ENCODE results near the gene ATG7.

DNA sequence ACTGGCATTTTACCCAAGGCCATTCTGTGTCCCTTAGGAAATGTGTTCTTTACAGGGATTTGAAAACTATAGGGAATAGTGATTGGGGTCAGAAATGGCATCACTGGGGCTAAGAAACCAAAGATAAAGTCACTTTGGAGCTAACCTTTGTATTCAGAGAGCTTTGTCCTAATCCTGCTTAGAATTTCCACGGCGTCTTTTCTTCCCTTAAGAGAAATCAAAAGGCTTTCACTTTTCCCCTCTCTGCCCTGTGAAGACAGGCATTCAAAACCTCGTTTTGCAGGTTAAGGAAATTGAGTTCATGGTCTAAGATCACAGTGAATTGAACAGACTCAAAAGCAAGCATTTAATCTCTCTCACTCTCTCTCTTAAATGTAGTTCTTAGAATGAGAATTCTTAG, 189.0 kb downstream of the ATG7 start:
- TF ChIP-seq, protein P1, sequence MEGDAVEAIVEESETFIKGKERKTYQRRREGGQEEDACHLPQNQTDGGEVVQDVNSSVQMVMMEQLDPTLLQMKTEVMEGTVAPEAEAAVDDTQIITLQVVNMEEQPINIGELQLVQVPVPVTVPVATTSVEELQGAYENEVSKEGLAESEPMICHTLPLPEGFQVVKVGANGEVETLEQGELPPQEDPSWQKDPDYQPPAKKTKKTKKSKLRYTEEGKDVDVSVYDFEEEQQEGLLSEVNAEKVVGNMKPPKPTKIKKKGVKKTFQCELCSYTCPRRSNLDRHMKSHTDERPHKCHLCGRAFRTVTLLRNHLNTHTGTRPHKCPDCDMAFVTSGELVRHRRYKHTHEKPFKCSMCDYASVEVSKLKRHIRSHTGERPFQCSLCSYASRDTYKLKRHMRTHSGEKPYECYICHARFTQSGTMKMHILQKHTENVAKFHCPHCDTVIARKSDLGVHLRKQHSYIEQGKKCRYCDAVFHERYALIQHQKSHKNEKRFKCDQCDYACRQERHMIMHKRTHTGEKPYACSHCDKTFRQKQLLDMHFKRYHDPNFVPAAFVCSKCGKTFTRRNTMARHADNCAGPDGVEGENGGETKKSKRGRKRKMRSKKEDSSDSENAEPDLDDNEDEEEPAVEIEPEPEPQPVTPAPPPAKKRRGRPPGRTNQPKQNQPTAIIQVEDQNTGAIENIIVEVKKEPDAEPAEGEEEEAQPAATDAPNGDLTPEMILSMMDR (IDR thresholded peaks at IDR 0.05) = no peak
- TF ChIP-seq RCOR1 (IDR thresholded peaks at IDR 0.05; ENCODE audit: low read depth, low read length) = no peak
- no peak for TF ChIP-seq HMGXB4 (CRISPR knock-in tag; IDR thresholded peaks at IDR 0.05; ENCODE audit: borderline replicate concordance)
- TF ChIP-seq POLR2A (IDR thresholded peaks at IDR 0.05; ENCODE audit: low read length) = no peak
- no peak for TF ChIP-seq JUNB (IDR thresholded peaks at IDR 0.05)
- TF ChIP-seq CBX2 (IDR thresholded peaks at IDR 0.05; ENCODE audit: borderline replicate concordance, low read depth) = no peak

Measured in A549 (cell line).